Endodermal cell (in vitro differentiated cells): ENCODE results near the gene MEGF11. TPM values are rescaled to one million over a fixed set of nuclear protein-coding genes. Genes with fewer than 3 reads are reported as not detected.

Experiments used
- DNase-seq: peaks from one replicate; pipeline ENCODE4 v3.0.0-alpha.2; 2017
- H3K27ac ChIP-seq: 2 replicates; pipeline ENCODE4 v1.5.1; 2013; ENCODE audit warnings: mild to moderate bottlenecking, low read depth, low read length, moderate library complexity
- H3K27me3 ChIP-seq: 2 replicates; pipeline ENCODE4 v1.6.1; 2013; ENCODE audit warnings: mild to moderate bottlenecking, low read length, moderate library complexity; ENCODE audit not compliant: insufficient read depth, control insufficient read depth, poor library complexity, severe bottlenecking
- H3K36me3 ChIP-seq: 2 replicates; pipeline ENCODE4 v1.7.0; 2013; ENCODE audit warnings: mild to moderate bottlenecking, low read length, moderate library complexity; ENCODE audit not compliant: control insufficient read depth, insufficient read depth
- H3K4me1 ChIP-seq: one replicate; pipeline ENCODE4 v1.7.0; 2013; ENCODE audit warnings: low read length; ENCODE audit not compliant: control insufficient read depth, insufficient read depth
- H3K4me3 ChIP-seq: 2 replicates; pipeline ENCODE4 v1.5.1; 2013; ENCODE audit warnings: mild to moderate bottlenecking, low read length, moderate library complexity
- H3K9ac ChIP-seq: 2 replicates; pipeline ENCODE4 v1.6.1; 2013; ENCODE audit warnings: mild to moderate bottlenecking, low read length, moderate library complexity; ENCODE audit not compliant: poor library complexity, severe bottlenecking; ENCODE audit errors: extremely low read depth
- H3K9me3 ChIP-seq: 2 replicates; pipeline ENCODE4 v1.6.1; 2013; ENCODE audit warnings: mild to moderate bottlenecking, low read length, moderate library complexity; ENCODE audit not compliant: control insufficient read depth
- H3K27ac Mint-ChIP-seq: 2 replicates; pipeline ENCODE4 v1.8.0; 2020; ENCODE audit warnings: mixed read lengths
- H3K27me3 Mint-ChIP-seq: 2 replicates; pipeline ENCODE4 v1.8.0; 2021; ENCODE audit warnings: mild to moderate bottlenecking, mixed read lengths; ENCODE audit not compliant: insufficient read depth
- H3K36me3 Mint-ChIP-seq: 2 replicates; pipeline ENCODE4 v1.8.0; 2020; ENCODE audit warnings: low read depth, mixed read lengths
- H3K4me1 Mint-ChIP-seq: 2 replicates; pipeline ENCODE4 v1.8.0; 2020; ENCODE audit warnings: mixed read lengths
- H3K4me3 Mint-ChIP-seq: 2 replicates; pipeline ENCODE4 v1.8.0; 2020; ENCODE audit warnings: mild to moderate bottlenecking, moderate library complexity, mixed read lengths
- H3K9me3 Mint-ChIP-seq: 2 replicates; pipeline ENCODE4 v1.8.0; 2020; ENCODE audit warnings: mild to moderate bottlenecking, mixed read lengths
- CTCF ChIP-seq: fragments of 200-600 bp; sonication (generic); conservative IDR thresholded peaks from 2 replicates; pipeline ENCODE4 v1.5.0; 2021; ENCODE audit warnings: antibody characterized with exemption, mild to moderate bottlenecking
- WGBS, 2 experiments: methylation state at CpG; one replicate each; pipeline versions ENCODE4 v1.1.5 to v1.1.7; 2013; ENCODE audit warnings: missing lambda C conversion rate in 2 of 2, mixed read lengths in 1 of 2; ENCODE audit not compliant: insufficient coverage in 1 of 2, insufficient read length in 1 of 2; 5-methylcytosine and 5-hydroxymethylcytosine counted together
- total RNA-seq, 2 donors: library from RNA; stranded (reverse); fragmentation: NEBNext Ultra II Directional in 1 of 2; extraction: Animal tissue kit (Norgen Biotek cat#: 25700) in 1 of 2; gene quantifications; 2 replicates in 1 of 2; 3 replicates in 1 of 2; pipeline ENCODE4 v1.2.1, GENCODE V29; 2021

The MEGF11 gene
- total RNA-seq, 2 donors from 2014 or later, result 0.73 to 1.2 TPM

GRCh38 chr15:66128116-66128680 lies 125.4 kb downstream of the MEGF11 start:
- no peak overlapping the region for H3K4me3 Mint-ChIP-seq
- H3K4me1 ChIP-seq, result peaks cover 13% of the 10 kb centered on the region
- H3K9me3 ChIP-seq, result no peaks in the 10 kb centered on the region
- no peak for DNase-seq
- H3K9ac ChIP-seq, result no peak overlapping the region
- H3K36me3 Mint-ChIP-seq, result no peaks in the 10 kb centered on the region
- H3K27ac Mint-ChIP-seq, result no peak overlapping the region
- H3K4me1 Mint-ChIP-seq, result peaks cover 54% of the 10 kb centered on the region
- H3K4me3 ChIP-seq, result no peak overlapping the region
- no peaks in the 10 kb centered on the region for H3K36me3 ChIP-seq
- 79 to 86% methylated on average over 8 of the region's 8 CpGs for WGBS, 2 experiments
- TF ChIP-seq CTCF, result no peak
- H3K9me3 Mint-ChIP-seq, result no peaks in the 10 kb centered on the region
- H3K27me3 Mint-ChIP-seq, result no peaks in the 10 kb centered on the region
- H3K27me3 ChIP-seq, result no peaks in the 10 kb centered on the region
- H3K27ac ChIP-seq, result no peak overlapping the region

- Mint-ChIP-seq H3K27ac (peak overlapping the region; percentile 64), H3K27me3 (no peaks in the 10 kb centered on the region), H3K4me3 (no peak overlapping the region), H3K36me3 (no peaks in the 10 kb centered on the region), H3K4me1 (peaks cover 51% of the 10 kb centered on the region), H3K9me3 (no peaks in the 10 kb centered on the region)
- no peak for TF ChIP-seq CTCF
- no peak for DNase-seq
- no peaks in the 10 kb centered on the region for H3K9me3 ChIP-seq
- H3K36me3 ChIP-seq, result no peaks in the 10 kb centered on the region
- peak overlapping the region; percentile 34 for H3K27ac ChIP-seq
- H3K27me3 ChIP-seq, result no peaks in the 10 kb centered on the region
- H3K4me1 ChIP-seq, result peaks cover 11% of the 10 kb centered on the region
- 83 to 87% methylated on average over 5 of the region's 5 CpGs for WGBS, 2 experiments
- H3K9ac ChIP-seq, result no peak overlapping the region
- H3K4me3 ChIP-seq, result no peak overlapping the region
These were observed 127.1 kb downstream of the MEGF11 start for GRCh38 chr15:66126456-66126855.

- H3K4me3 Mint-ChIP-seq, result no peak overlapping the region
- peaks cover 54% of the 10 kb centered on the region for H3K4me1 Mint-ChIP-seq
- DNase-seq, result no peak
These were observed 127.5 kb downstream of the MEGF11 start for GRCh38 chr15:66126031-66126441.

More at GRCh38 chr15:66126031-66126441, 127.5 kb downstream of the MEGF11 start:
- Histone ChIP-seq H3K36me3 (no peaks in the 10 kb centered on the region), H3K9ac (no peak overlapping the region), H3K27me3 (no peaks in the 10 kb centered on the region), H3K4me3 (no peak overlapping the region), H3K9me3 (no peaks in the 10 kb centered on the region), H3K27ac (peak overlapping the region; percentile 34), H3K4me1 (peaks cover 11% of the 10 kb centered on the region)
- peak overlapping the region; percentile 64 for H3K27ac Mint-ChIP-seq
- H3K27me3 Mint-ChIP-seq, result no peaks in the 10 kb centered on the region
- no peak for TF ChIP-seq CTCF
- no peaks in the 10 kb centered on the region for H3K36me3 Mint-ChIP-seq
- 76 to 100% methylated on average over 2 to 6 of the region's 6 CpGs for WGBS, 2 experiments
- H3K9me3 Mint-ChIP-seq, result no peaks in the 10 kb centered on the region
